GM19395 (cell line): ENCODE results near the gene G3BP1.
"Not testable (repeated sequence)": the region's sequence is repeated elsewhere in the genome, so short reads cannot be mapped to it uniquely, and the experiment has no call there.

Experiments used
- ATAC-seq: cut with Tn5 transposase; IDR thresholded peaks from one replicate; pipeline ENCODE4 v1.9.1; 2021; ENCODE audit warnings: mild to moderate bottlenecking, moderate library complexity; ENCODE audit not compliant: unreplicated experiment

Gene G3BP1

GRCh38 chr5:151751593-151751992, 20.2 kb upstream of the G3BP1 start:
- no peak for ATAC-seq

- no peak for ATAC-seq
Measured at GRCh38 chr5:151755383-151755782, 16.4 kb upstream of the G3BP1 start.

DNA sequence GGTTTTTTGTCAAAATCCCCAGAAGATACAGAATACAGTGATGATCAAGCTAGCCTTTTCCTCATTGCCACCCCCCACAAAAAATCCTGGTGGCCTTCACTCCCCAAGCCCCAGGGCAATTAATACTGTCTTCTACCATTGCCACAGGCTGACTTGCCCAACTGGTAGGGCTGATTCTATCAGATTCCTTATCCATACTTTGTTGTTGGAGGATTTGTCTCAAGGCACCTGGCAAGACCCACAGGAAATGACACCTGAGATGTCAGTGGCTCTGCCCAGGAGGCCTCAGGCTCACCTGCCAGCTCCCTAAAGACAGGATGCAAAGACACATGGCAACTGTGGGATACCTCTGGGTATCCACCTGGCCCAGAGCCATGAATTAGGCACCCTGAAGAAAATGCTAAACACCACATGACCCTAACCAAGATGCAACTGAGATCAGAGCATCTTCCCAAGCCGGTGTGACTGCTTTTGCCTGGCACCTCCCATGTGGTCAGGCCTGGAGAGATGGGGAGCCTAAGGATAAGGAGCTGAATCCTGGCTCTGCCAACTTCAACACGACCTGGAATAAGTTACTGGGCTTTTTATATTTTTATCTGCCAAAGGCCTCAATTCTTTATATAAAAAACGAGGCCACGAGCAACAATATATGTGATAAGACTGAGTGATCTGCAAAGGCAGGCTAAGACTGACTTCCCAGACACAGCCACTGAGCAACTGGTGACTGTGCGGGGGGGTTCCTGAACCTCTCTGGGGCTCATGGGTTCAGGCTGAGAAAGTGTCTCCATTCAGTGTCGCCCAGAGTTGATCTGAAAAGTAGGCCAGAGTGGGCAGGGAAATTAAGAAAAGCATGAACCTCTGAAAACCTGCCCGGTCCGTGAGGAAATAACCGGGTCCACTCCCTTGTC, 14.3 kb upstream of the G3BP1 start:
- peak; percentile 29 for ATAC-seq

- peak; percentile 30 for ATAC-seq
Measured at GRCh38 chr5:151758141-151758429, 13.7 kb upstream of the G3BP1 start.

- ATAC-seq: peak; percentile 92
Measured at GRCh38 chr5:151758430-151759241, 13.1 kb upstream of the G3BP1 start, which contains the start of gene ATOX1. ATOX1 (minus strand) TSS chr5:151758631; CDS start chr5:151758551, 80 bp downstream.

DNA sequence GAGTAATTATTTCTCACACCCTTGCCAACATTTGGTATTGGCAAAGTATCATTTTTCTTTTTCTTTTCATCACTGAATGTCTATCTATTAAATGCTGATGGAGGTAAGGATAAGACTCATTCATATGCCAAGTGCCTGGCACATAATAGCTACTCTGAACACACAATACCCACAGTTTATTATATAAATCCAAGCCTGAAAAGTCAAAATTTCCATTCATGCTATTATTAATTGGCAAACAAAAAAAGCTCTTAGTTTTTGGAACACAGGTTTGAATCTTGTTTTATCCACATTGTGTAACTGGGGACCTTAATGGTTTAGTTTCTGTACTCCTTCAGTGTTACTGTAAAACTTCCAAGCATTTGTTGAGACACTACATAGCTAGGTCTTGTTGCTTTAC, 7.0 kb upstream of the G3BP1 start:
- no peak for ATAC-seq

- no peak for ATAC-seq
Measured at GRCh38 chr5:151766975-151767374, 4.8 kb upstream of the G3BP1 start.

GRCh38 chr5:151770383-151771258, 1.1 kb upstream of the G3BP1 start:
- peak; percentile 40 for ATAC-seq

DNA sequence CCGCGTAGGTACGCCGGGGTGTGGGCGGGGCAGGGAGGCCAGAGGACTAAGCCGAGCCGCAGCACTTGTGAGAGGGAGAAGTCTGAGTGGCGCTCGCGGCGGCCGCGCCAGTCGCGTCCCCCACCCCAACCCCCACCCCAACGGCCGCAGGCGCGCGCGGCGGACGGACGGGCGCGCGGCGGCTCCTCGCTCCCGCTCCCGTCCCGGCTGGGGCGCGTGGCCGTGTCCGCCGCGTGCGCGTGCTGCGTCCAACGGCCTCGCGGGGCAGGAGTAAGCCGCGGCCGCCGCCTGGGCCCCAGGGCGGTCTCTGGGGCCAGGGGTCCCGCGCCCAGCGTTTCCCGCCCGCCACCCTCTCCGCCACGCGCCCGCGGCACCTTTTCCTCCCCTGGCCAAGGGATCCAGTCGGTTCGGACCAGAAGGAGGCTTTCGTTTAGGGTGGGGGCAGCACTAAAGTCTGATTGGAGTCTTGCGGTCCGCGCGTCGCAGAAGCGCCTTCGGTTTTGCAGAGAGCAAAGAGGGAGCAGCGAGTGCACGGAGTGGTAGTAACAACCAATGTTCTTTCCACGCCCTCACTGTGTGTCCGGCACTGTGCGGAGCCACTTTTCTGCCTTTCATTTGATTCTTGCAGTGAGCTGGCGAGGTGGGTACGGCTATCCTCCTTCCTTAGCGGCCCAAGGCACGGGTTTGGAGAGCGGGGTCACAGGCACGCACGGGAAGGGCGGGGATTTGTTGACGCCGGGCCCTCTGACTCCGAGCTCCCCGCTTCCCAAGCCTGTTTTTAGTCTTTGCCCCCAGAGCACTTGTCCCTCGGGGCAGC, 483 bp downstream of the G3BP1 start:
- no peak for ATAC-seq

- ATAC-seq: no peak
Measured at GRCh38 chr5:151772846-151773561, 1.2 kb downstream of the G3BP1 start.

- no peak for ATAC-seq
Measured at GRCh38 chr5:151773951-151774350, 2.2 kb downstream of the G3BP1 start.

- no peak for ATAC-seq
Measured at GRCh38 chr5:151775025-151775606, 3.4 kb downstream of the G3BP1 start.

DNA sequence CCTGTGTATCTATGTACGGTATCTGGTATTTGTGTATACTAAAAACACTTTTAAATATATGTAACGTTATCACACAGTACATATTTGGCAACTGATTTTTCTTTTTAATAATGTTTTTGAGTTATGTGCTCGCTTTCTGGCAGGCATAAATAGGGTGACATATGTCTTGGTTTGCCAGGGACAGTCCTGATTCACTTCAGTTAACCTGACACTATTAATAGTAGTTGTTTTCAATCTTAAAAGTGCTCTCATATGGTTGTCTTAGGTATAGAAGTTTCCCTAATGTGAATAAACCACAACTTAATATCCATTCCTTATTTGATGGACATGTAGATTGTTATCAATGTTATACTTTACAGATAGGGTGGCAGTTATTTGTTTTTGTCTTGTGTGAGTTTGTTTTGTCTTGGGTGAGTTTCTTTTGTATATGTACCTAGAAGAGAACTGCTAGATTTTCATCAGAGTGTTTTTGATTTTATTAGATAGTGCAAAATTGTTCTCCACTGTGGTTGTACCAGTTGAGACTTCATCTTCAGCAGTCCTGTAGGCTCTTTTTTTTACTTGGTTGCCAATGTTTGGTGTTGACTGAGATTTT, 7.9 kb downstream of the G3BP1 start:
- no peak for ATAC-seq

DNA sequence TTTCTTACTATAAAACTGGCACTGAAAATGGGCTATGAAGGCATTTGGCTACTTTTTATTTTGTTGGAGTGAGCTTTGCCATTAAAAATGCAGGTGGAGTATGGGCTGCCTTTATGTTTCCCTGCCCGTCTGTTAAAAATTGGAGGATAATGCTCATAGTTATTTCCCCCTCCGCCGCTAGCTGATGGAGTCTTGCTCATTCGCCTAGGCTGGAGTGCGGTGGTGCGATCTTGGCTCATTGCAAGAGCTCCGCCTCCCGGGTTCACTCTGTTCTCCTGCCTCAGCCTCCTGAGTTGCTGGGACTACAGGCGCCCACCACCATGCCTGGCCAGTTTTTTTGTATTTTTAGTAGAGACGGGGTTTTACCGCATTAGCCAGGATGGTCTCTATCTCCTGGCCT, 8.6 kb downstream of the G3BP1 start:
- no peak for ATAC-seq

- no peak for ATAC-seq
Measured at GRCh38 chr5:151781201-151781600, 9.4 kb downstream of the G3BP1 start.

DNA sequence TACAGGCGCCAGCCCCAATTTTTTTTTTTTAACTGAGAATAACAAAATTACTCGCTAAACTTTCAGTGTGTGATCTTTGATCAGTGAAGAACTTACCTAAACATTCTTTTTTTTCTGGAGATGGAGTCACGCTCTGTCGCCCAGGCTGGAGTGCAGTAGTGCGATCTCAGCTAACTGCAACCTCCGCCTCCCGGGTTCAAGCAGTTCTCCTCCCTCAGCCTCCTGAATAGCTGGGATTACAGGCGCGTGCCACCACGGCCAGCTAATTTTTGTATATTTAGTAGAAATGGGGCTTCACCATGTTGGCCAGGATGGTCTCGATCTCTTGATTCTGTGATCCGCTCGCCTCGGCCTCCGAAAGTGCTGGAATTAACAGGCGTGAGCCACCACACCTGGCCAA, 11.9 kb downstream of the G3BP1 start:
- not testable (repeated sequence) for ATAC-seq

DNA sequence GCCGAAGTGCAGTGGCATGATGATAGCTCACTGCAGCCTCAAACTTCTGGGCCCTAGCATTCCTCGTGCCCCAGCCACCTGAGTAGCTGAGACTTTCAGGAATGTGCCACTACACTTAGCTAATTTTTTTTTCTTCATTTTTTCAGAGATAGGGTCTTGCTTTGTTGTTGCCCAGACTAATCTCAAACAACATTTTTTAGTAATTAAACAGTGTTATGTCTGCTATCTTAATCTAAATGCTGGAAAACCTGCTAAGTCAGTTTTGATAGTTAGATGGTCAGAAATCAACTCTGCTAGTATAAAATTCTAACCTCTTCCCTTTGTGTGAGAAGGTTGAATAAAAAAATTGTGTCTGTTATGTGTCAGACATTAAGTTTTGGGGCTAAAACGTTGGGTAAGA, 12.4 kb downstream of the G3BP1 start:
- ATAC-seq: no peak

DNA sequence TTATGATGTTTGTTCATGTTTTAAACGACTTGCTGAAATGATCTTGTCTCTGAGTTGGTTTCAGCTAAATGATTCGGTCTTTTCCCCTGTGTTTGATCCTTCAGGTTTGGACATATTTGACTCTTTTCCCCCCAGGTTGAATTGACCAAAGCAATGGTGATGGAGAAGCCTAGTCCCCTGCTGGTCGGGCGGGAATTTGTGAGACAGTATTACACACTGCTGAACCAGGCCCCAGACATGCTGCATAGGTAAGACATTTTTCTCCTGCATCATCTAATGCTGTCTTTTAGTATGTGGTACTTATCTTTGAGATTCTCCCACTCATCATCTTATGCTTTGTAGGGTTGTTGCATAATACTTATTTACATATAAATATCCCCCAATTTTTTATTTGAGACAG, 14.7 kb downstream of the G3BP1 start:
- ATAC-seq: no peak

GRCh38 chr5:151787817-151788216, 16.1 kb downstream of the G3BP1 start:
- ATAC-seq: no peak
